Mesothelial cell of epicardium (in vitro differentiated cells): ENCODE data around the gene FBXO31. TPM values are rescaled to one million over a fixed set of nuclear protein-coding genes. Genes with fewer than 3 reads are reported as not detected.

Experiments
- DNase-seq, 2 experiments: peaks; one replicate each; pipeline ENCODE4 v3.0.0; 2021; ENCODE audit warnings: low spot score in 2 of 2; ENCODE audit not compliant: unreplicated experiment in 2 of 2
- H3K27ac Mint-ChIP-seq: 2 replicates; pipeline ENCODE4 v1.8.0; 2021; ENCODE audit warnings: mixed read lengths
- H3K27me3 Mint-ChIP-seq: 2 replicates; pipeline ENCODE4 v1.8.0; 2021; ENCODE audit warnings: low read depth, mixed read lengths
- H3K36me3 Mint-ChIP-seq: 2 replicates; pipeline ENCODE4 v1.8.0; 2021; ENCODE audit warnings: mixed read lengths
- H3K4me1 Mint-ChIP-seq: 2 replicates; pipeline ENCODE4 v1.8.0; 2021; ENCODE audit warnings: mixed read lengths
- H3K4me3 Mint-ChIP-seq: 2 replicates; pipeline ENCODE4 v1.8.0; 2021; ENCODE audit warnings: mild to moderate bottlenecking, moderate library complexity, mixed read lengths
- H3K9me3 Mint-ChIP-seq: 2 replicates; pipeline ENCODE4 v1.8.0; 2021; ENCODE audit warnings: mixed read lengths
- CTCF ChIP-seq: fragments of 200-600 bp; sonication (generic); IDR thresholded peaks from one replicate; pipeline ENCODE4 v1.5.0; 2021; ENCODE audit warnings: antibody characterized with exemption; ENCODE audit not compliant: unreplicated experiment
- total RNA-seq: library from RNA; stranded (reverse); gene quantifications from 3 replicates; pipeline ENCODE4 v1.2.1, GENCODE V29; 2021

FBXO31 gene
- total RNA-seq, 1 donor from 2014 or later: 38.1 TPM

DNA sequence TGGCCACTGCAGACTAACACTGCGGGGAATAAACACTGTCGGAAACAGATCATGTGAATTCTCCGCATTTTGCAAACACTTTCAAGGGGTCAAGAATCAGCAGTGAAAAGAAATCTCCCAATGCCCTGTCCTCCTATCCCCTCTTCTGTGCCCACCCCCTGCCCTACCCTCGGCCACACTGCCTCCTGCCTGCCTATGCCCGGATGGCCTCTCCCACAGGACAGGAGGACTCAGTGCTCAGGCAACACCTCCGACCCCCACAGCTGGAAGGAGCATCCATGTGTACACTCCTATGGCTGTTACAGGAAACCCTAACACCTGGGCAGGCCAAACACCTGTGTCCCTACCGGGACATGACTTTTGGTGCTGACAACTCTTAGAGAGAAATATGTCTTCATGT lies 24.5 kb downstream of the FBXO31 start:
- Mint-ChIP-seq H3K36me3 (peaks cover 35% of the 10 kb centered on the region), H3K27me3 (no peaks in the 10 kb centered on the region), H3K4me3 (no peak overlapping the region), H3K27ac (no peak overlapping the region), H3K9me3 (no peaks in the 10 kb centered on the region), H3K4me1 (peaks cover 9% of the 10 kb centered on the region)
- no peak for DNase-seq
- TF ChIP-seq CTCF: no peak

- H3K4me1 Mint-ChIP-seq: peaks cover 5% of the 10 kb centered on the region
- no peak for TF ChIP-seq CTCF
- no peak for DNase-seq
Measured at GRCh38 chr16:87358696-87359095, 24.9 kb downstream of the FBXO31 start.

GRCh38 chr16:87358250-87358649 lies 25.3 kb downstream of the FBXO31 start:
- no peak for TF ChIP-seq CTCF
- DNase-seq: no peak
- H3K27ac Mint-ChIP-seq: no peak overlapping the region
- H3K4me3 Mint-ChIP-seq: no peak overlapping the region
- H3K27me3 Mint-ChIP-seq: no peaks in the 10 kb centered on the region
- peaks cover 33% of the 10 kb centered on the region for H3K36me3 Mint-ChIP-seq
- no peaks in the 10 kb centered on the region for H3K9me3 Mint-ChIP-seq
- H3K4me1 Mint-ChIP-seq: peaks cover under 1% of the 10 kb centered on the region

More at GRCh38 chr16:87358696-87359095, 24.9 kb downstream of the FBXO31 start:
- no peaks in the 10 kb centered on the region for H3K9me3 Mint-ChIP-seq
- peaks cover 35% of the 10 kb centered on the region for H3K36me3 Mint-ChIP-seq
- no peak overlapping the region for H3K4me3 Mint-ChIP-seq
- H3K27me3 Mint-ChIP-seq: no peaks in the 10 kb centered on the region
- H3K27ac Mint-ChIP-seq: no peak overlapping the region

- Mint-ChIP-seq H3K9me3 (no peaks in the 10 kb centered on the region), H3K36me3 (peaks cover 29% of the 10 kb centered on the region), H3K27ac (no peak overlapping the region), H3K27me3 (no peaks in the 10 kb centered on the region), H3K4me1 (no peaks in the 10 kb centered on the region), H3K4me3 (no peak overlapping the region)
- DNase-seq: no peak
- no peak for TF ChIP-seq CTCF
Measured at GRCh38 chr16:87356491-87356853, 27.1 kb downstream of the FBXO31 start.

- no peaks in the 10 kb centered on the region for H3K4me1 Mint-ChIP-seq
- no peak overlapping the region for H3K4me3 Mint-ChIP-seq
- TF ChIP-seq CTCF: no peak
- H3K36me3 Mint-ChIP-seq: peaks cover 15% of the 10 kb centered on the region
- H3K27ac Mint-ChIP-seq: no peak overlapping the region
- H3K27me3 Mint-ChIP-seq: no peaks in the 10 kb centered on the region
- no peak for DNase-seq
- no peaks in the 10 kb centered on the region for H3K9me3 Mint-ChIP-seq
Measured at GRCh38 chr16:87353613-87354012, 30.0 kb downstream of the FBXO31 start.

GRCh38 chr16:87352818-87353217 lies 30.8 kb downstream of the FBXO31 start:
- H3K4me3 Mint-ChIP-seq: no peak overlapping the region

More at GRCh38 chr16:87352818-87353217, 30.8 kb downstream of the FBXO31 start:
- no peaks in the 10 kb centered on the region for H3K9me3 Mint-ChIP-seq
- DNase-seq: no peak
- no peaks in the 10 kb centered on the region for H3K27me3 Mint-ChIP-seq
- H3K27ac Mint-ChIP-seq: no peak overlapping the region
- no peaks in the 10 kb centered on the region for H3K4me1 Mint-ChIP-seq
- H3K36me3 Mint-ChIP-seq: peaks cover 11% of the 10 kb centered on the region
- no peak for TF ChIP-seq CTCF
